ENCODE measurements around the gene NDUFB11. TPM values are rescaled to one million over a fixed set of nuclear protein-coding genes. Genes with fewer than 3 reads are reported as not detected.

NDUFB11 gene
- total and polyA plus RNA-seq, 8 donors, result 33.7 to 51.4 (median 45.8) TPM

DNA sequence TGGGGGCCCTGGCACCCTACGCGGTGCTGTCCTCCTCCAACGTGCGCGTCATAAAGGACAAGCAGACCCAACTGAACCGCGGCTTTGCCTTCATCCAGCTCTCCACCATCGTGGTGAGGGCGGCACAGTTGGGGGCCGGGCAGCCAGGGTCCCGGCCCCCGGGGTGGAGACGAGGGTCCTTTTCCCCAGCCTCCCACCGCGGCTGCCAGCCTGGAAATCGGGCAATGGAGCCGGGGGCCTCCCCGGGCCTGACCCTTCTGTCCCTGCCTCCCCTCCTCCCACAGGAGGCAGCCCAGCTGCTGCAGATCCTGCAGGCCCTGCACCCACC is 35.4 kb upstream of the NDUFB11 start:
- Histone ChIP-seq H3K9me3 (no peaks in the 10 kb centered on the region), H3K36me3 (peaks cover 0 to 6% (median 4%) of the 10 kb centered on the region in 3 donors), H3K4me3 (no peak overlapping the region), H3K27me3 (no peaks in the 10 kb centered on the region), H3K4me1 (no peaks in the 10 kb centered on the region), H3K27ac (no peak overlapping the region)
- intact Hi-C loops (cut with DNase I), result no loop called here
- 86 to 90% methylated on average over 18 of the region's 18 CpGs for WGBS, 2 donors
- ATAC-seq (no peak), DNase-seq (peak in 1 of 6 donors; percentile 49), FAIRE-seq (no peak)
- TF ChIP-seq, protein P1, sequence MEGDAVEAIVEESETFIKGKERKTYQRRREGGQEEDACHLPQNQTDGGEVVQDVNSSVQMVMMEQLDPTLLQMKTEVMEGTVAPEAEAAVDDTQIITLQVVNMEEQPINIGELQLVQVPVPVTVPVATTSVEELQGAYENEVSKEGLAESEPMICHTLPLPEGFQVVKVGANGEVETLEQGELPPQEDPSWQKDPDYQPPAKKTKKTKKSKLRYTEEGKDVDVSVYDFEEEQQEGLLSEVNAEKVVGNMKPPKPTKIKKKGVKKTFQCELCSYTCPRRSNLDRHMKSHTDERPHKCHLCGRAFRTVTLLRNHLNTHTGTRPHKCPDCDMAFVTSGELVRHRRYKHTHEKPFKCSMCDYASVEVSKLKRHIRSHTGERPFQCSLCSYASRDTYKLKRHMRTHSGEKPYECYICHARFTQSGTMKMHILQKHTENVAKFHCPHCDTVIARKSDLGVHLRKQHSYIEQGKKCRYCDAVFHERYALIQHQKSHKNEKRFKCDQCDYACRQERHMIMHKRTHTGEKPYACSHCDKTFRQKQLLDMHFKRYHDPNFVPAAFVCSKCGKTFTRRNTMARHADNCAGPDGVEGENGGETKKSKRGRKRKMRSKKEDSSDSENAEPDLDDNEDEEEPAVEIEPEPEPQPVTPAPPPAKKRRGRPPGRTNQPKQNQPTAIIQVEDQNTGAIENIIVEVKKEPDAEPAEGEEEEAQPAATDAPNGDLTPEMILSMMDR (IDR thresholded peaks at IDR 0.05), result no peak

DNA sequence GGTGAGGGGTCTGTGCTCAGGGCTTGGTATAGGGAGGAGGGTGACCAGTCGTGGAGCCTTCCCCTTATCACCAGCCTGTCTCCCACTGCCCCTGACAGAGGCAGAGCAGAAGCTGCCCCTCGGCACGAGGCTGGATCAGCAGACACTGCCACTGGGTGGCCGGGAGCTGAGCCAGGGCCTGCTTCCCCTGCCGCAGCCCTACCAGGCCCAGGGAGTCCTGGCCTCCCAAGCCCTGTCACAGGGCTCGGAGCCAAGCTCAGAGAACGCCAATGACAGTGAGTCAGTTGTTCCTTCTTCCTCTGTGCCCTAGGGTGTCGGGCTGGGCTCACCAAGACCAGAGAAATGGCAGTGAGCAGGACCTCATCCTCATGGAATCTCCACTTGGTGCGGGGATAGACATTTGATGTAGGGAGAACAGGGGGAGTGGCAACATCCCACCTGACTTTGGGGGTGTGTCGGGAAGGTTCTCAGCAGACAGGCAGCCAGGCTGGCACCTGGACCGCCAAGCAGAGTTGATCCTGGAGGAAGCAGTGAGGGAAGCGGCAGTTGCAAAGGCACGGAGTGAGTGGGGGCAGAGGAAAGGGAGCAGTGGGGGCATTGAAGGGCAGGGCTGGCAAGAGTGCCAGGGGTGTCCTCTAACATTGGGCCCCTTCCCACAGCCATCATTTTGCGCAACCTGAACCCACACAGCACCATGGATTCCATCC is 34.9 kb upstream of the NDUFB11 start:
- no peaks in the 10 kb centered on the region for H3K27me3 ChIP-seq
- TF ChIP-seq, protein P1 (IDR thresholded peaks at IDR 0.05), result no peak
- no peak overlapping the region for H3K27ac ChIP-seq
- 76 to 79% methylated on average over 14 of the region's 14 CpGs for WGBS, 2 donors
- H3K36me3 ChIP-seq, result peaks cover 0 to 6% (median 4%) of the 10 kb centered on the region in 3 donors
- no peak for FAIRE-seq
- intact Hi-C loops (cut with DNase I), result no loop called here
- H3K4me3 ChIP-seq, result no peak overlapping the region
- H3K4me1 ChIP-seq, result no peaks in the 10 kb centered on the region
- H3K9me3 ChIP-seq, result no peaks in the 10 kb centered on the region
- peak in 1 of 6 donors; percentile 54 for DNase-seq
- peak in 3 of 4 donors; percentile 14 to 35 (median 14) for ATAC-seq

DNA sequence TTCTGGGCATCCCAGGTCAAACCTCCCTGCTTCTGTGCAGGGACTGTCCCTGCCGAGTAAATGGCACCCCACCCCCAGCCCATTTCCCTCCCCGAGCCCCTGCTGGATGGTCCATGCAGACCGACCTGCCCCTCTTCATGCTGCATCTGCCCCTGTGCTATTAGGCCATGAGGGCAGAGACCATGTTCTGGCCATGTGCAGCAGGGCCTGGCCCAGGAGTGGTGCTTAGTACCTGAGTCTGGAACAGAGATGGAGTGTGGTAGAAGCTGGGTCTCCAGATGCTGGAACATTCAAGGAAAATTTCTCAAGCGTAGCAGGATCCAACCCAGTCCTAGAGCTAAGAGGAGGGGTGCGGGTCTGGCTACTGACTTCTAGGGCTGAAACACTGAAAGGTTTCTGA is 33.8 kb upstream of the NDUFB11 start:
- Histone ChIP-seq H3K4me1 (no peaks in the 10 kb centered on the region), H3K4me3 (no peak overlapping the region), H3K9me3 (no peaks in the 10 kb centered on the region), H3K36me3 (peaks cover 0 to 6% (median 4%) of the 10 kb centered on the region in 3 donors), H3K27me3 (no peaks in the 10 kb centered on the region), H3K27ac (no peak overlapping the region)
- ATAC-seq (no peak), DNase-seq (peak in 2 of 6 donors; percentile 29 to 37), FAIRE-seq (no peak)
- WGBS, 2 donors, result 76 to 93% methylated on average over 5 of the region's 5 CpGs
- intact Hi-C loops (cut with DNase I), result no loop called here
- TF ChIP-seq, protein P1 (IDR thresholded peaks at IDR 0.05), result no peak

DNA sequence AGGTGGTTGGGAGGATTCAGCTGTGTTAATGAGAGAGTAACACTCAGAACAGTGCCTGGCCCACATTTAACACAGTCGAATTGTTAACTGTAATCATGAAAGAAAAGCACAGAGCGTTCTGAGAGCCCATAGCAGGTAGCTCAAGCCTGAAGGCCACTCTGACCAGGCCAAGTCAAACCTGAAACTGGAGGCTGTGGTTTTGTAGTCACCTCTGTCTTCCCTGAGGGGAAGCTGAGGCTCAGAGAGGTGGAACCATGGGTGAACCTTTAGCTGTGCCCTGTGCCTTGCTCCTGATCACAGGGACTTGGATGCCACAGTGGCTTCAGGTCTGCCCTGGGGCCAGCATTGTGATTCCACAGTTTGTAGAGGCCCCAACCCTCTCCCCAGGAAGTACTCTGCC is 32.6 kb upstream of the NDUFB11 start:
- DNase-seq, result peak in 1 of 6 donors; percentile 21
- H3K27ac ChIP-seq, result no peak overlapping the region
- no peak for ATAC-seq

More for the DNA sequence above, 32.6 kb upstream of the NDUFB11 start:
- Histone ChIP-seq H3K27me3 (no peaks in the 10 kb centered on the region), H3K4me1 (no peaks in the 10 kb centered on the region), H3K4me3 (no peak overlapping the region), H3K36me3 (peaks cover 0 to 8% (median 6%) of the 10 kb centered on the region in 3 donors), H3K9me3 (no peaks in the 10 kb centered on the region)
- TF ChIP-seq, protein P1 (IDR thresholded peaks at IDR 0.05), result no peak
- 31 to 42% methylated on average over 2 of the region's 2 CpGs for WGBS, 2 donors
- intact Hi-C loops (cut with DNase I), result no loop called here
- FAIRE-seq, result no peak
